ENCODE measurements around the gene ATP7B.

DNA sequence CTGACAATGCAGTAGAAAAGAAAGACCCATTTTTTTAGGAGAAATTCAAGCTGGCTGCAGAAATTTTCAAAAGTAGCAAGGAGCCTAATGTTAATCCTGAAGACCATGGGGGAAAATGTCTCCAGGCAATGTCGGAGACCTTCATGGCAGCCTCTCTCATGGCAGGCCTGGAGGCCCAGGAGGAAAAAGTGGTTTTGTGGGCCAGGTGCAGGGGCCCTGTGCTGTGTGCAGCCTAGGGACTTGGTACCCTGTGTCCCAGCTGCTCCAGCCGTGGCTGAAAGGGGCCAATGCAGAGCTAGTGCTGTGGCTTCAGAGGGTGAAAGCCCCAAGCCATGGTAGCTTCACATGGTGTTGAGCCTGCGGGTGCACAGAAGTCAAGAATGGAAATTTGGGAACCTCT is 5.0 kb upstream of the ATP7B start:
- TF ChIP-seq SPI1 (IDR thresholded peaks at IDR 0.05; ENCODE audit: borderline replicate concordance, low read depth) (no peak), REST (IDR thresholded peaks at IDR 0.05; ENCODE audit: insufficient replicate concordance, low read depth) (no peak), CTCF (IDR thresholded peaks at IDR 0.05; ENCODE audit: insufficient read depth, low read length) (no peak)
